Right ventricle myocardium inferior (tissue), 1 donor: ENCODE measurements around the gene RAB11A. TPM values are rescaled to one million over a fixed set of nuclear protein-coding genes. Genes with fewer than 3 reads are reported as not detected.
A peak's percentile ranks its signal among the peaks of the same experiment; 100 is the strongest.

Experiments used
- ATAC-seq: fragments of 200-7000 bp; cut with Tn5 transposase; one replicate; pipeline ENCODE4 v1.9.1; 2020; ENCODE audit warnings: mild to moderate bottlenecking, moderate library complexity
- DNase-seq: peaks from one replicate; pipeline ENCODE4 v3.0.0; 2021; ENCODE audit errors: missing footprints
- intact Hi-C: fragments of 100-400 bp; cut with DNase I; formaldehyde crosslinking; loops from one replicate; pipeline ENCODE4 v1.11.0; 2022
- total RNA-seq: library from RNA; stranded (reverse); fragmentation: NEBNext Ultra II Directional; extraction: Animal tissue kit (Norgen Biotek cat#: 25700); gene quantifications from one replicate; pipeline ENCODE4 v1.2.1, GENCODE V29; 2021
- donor health status: DM: no; HTN: yes; CAD: no; lungs with severe emphysema.

Gene RAB11A
- total RNA-seq, 1 donor from 2014 or later = 161 TPM

DNA sequence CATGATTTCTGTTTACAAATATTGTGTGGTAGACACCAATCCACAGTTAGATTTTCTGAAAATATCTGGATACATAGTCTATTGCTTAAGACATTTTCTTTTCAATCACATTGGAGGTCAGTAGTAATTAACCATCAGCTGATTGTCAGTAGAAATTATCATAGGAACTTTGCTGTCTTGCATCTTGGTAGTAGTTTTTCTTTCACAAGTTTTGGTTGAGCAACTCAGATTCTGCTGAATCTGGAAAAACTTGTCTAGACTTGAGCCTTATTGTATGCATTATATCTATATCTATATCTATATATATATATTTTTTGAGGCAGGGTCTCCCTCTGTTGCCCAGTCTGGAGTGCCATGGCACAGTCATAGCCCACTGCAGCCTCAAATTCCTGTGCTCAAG is 4.0 kb downstream of the RAB11A start:
- ATAC-seq = no peak
- intact Hi-C loops = no loop called here
- no peak for DNase-seq

DNA sequence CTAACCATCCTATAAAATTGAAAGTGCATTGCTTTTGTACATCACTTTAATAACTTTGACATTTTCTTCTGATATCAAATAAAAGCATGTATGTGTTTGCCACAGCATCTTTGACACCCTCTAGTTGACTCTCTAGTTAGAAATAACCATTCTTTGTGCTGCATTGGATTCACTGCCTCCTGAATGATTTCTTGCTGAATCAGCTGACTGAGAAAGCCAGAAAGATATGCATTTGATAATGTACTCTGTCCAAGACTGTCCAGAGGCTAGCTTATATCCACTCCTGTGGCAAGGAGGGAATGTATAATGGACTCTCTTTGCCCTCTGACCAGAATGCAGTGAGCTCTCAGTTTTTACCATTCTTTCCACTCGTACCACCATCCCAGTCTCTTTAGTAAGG is 6.2 kb downstream of the RAB11A start:
- no peak for DNase-seq
- no peak for ATAC-seq
- intact Hi-C loops = no loop called here

DNA sequence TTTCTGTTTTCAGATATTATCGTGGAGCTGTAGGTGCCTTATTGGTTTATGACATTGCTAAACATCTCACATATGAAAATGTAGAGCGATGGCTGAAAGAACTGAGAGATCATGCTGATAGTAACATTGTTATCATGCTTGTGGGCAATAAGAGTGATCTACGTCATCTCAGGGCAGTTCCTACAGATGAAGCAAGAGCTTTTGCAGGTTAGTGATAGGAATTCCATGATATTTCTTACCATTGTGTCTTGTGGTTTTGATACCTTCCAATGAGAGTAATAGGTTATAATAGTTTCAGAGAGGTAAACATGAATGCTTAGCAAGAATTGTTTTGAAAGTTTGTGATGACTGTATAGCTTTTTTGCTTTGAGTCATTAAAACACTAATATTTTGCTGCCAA is 8.5 kb downstream of the RAB11A start:
- no peak for DNase-seq
- no peak for ATAC-seq
- intact Hi-C loops = no loop called here

DNA sequence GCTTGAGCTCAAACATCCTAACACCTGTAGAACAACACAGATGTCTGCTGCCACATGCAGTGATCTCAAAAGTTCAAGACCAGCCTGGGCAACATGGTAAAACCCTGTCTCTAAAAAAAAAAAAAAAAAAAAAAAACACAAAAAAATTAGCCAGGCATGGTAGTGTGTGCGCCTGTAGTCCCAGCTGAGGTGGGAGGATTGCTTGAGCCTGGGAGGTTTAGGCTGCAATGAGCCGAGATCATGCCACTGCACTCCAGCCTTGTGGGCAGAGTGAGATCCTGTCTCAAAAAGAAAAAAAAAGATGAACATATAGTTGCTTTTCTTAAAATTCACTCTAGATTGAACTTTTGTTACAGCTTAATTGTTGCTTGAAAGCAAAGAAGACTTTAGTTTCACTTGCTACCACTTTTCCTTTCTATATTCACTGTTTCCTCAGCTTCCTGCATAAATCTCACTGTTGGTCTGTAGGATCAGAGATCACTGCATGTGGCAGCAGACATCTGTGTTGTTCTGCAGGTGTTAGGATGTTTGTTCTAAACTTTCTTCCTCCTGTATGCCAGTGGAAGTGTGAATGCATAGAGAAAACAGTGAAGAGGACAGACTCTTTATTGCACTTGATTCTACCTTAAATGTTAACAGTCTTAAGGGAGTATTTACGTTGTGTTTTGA is 12.6 kb downstream of the RAB11A start:
- intact Hi-C loops = no loop called here
- no peak for DNase-seq
- no peak for ATAC-seq

DNA sequence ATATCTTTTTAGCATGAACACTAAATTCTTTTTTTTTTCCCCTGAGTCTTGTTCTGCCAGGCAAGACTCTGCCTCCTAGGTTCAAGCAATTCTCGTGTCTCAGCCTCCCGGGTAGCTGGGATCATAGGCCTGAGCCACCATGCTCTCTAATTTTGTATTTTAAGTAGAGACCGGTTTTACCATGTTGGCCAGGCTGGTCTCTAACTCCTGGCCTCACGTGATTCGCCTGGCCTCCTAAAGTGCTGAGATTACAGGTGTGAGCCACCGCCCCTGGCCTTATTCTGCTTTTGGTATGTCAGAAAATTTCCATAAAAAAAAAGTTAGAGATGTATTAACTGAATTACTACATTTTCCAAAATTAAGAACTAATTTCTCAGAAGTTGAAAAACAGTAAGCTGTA is 14.3 kb downstream of the RAB11A start:
- no peak for DNase-seq
- ATAC-seq = no peak
- intact Hi-C loops = no loop called here

DNA sequence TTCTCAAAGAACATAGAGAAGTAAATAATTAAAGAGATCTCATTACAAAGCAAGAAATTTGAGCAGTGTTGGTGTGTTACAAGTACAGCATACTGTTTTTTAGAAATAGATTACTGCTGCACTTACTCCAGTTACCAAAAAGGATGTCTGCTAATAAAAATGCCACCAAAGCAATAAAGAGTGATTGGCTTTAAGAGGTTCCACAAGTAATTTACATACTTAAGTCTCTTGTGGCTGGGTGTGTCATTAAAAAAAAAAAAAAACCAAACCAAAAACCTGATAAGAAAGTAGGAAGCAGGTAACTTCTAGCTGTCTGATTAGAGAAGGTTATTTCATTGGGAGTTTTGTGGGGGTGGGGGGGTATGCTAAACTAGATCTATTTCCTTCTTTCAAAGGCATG is 15.2 kb downstream of the RAB11A start:
- intact Hi-C loops = no loop called here
- DNase-seq = no peak
- no peak for ATAC-seq

DNA sequence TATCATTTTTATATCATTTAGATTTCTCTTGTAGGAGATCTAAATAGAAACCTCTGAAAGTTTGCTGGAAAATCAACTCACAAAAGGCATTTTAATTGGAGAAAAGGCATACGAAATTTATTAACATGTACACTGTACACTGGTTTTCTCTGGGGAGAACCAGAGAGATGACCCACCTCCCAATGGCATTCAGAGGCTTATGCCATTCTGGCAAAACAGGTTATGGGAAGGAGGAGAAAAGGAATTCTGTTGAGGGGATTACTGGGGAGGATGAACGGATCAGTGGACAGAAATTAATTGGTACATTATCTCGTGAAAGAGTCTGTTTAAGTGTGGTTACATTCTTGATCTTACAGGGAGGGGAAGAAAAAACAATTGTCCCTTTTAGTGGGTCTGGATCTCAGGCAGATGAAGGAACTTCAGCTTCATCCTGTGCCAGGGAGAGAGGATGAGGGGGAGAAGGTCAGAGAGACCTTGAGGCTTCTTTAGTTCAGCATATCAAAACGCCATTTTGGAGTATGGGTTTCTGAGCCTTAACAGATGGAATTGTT is 16.5 kb downstream of the RAB11A start:
- no peak for ATAC-seq
- intact Hi-C loops = no loop called here
- DNase-seq = no peak

DNA sequence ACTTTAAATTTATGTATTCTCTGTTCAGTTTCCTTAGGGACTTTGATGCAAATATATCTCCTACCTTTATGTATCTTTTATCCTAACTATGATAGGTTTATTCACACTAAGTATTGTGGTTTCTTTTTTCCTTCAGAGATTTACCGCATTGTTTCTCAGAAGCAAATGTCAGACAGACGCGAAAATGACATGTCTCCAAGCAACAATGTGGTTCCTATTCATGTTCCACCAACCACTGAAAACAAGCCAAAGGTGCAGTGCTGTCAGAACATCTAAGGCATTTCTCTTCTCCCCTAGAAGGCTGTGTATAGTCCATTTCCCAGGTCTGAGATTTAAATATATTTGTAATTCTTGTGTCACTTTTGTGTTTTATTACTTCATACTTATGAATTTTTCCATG is 18.3 kb downstream of the RAB11A start:
- intact Hi-C loops = no loop called here
- DNase-seq (no peak), ATAC-seq (no peak)

DNA sequence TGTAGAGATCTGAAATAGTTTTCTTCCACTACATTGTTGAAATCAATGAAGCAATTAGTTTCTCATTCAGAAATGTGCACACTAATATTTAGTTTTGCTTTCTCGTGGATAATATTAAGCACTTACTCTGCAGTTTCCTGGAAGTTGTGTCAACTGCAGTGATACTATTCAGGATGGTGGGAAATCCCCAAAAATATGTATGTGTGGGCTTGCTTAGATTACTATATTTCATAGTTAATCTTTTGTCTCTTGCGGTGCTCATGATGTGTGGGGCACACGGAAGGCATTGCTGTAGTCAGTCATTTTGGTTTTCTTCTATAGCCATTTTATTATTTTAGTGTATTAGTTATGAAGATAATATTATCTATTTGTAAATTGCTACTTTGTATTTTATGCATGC is 19.7 kb downstream of the RAB11A start:
- no peak for ATAC-seq
- intact Hi-C loops = no loop called here
- no peak for DNase-seq

DNA sequence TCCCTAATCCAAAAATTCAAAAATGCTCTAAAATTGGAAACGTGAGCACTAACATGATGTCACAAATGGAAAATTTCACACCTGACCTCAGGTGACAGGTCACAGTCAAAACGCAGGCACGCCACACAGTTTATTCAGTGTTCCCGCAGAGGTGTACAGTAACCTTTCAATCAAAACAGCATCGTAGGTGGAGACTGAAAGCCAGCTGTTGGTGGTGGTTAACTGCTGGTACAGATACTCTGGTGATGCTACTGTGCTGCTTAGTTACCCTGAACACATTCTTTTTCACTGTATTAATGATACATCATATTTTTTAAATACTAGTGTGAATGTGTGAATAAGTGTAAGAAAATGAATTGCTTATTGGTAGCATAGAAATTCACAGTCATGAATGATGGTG is 23.8 kb downstream of the RAB11A start:
- ATAC-seq (no peak), DNase-seq (no peak)
- intact Hi-C loops = no loop called here

DNA sequence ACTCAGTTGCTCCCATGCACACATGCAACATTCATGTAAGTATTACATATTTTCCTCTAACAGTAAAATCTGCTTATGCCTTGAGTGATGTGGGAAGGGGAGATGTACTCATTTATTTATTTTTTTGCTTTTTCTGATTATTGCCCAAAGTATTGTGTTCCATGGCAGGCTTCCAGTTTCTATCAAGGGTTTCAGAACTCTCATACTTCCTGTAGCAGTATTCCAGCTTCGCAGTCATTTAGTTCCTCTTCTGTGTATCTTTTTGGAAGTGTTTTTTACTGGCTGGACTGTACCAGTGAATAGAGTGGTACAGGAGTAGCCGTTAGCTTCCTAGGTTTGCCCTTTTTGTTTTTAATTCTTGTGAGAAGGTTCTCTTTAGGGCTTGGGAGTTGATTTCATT is 26.9 kb downstream of the RAB11A start:
- DNase-seq = no peak
- intact Hi-C loops = no loop called here
- no peak for ATAC-seq

DNA sequence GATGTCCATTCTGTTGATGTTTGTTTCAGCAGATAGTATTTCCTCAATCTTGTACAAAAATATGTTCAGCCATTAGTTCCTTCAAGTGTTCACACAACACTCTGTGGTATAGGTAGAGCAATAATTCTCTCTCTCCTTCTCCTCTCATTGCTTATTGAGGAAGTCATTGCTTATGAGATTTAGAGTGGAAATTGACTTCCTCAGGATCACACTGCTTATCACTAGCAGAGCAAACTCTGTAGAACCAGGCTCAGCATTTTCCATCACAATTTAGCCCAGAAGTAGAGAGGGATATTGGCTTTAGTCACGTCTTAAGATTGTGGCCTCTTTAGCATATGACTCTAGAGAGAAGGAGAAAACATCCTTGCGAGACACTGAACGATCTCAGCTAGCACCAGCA is 31.2 kb downstream of the RAB11A start:
- ATAC-seq (no peak), DNase-seq (no peak)
- intact Hi-C loops = no loop called here

DNA sequence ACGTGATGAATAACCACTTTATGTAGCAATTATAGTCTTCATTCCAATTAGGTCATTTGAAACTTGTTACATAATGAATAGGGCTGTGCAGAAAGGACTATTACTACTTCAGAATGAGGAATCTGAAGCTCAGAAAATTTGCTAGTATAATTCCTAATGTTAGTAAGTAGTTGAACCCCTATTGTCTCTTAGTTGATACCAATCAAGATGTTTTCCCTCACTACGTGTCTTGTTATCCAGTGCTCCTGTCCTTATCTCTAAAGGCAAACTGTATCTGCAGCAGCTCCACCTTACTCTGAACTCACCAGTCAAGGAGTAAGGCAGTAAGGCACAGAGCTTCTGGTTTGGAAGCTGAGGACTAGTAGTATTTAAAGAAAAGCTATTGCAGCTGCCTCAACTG is 32.0 kb downstream of the RAB11A start:
- ATAC-seq = no peak
- intact Hi-C loops = no loop called here
- DNase-seq = no peak

DNA sequence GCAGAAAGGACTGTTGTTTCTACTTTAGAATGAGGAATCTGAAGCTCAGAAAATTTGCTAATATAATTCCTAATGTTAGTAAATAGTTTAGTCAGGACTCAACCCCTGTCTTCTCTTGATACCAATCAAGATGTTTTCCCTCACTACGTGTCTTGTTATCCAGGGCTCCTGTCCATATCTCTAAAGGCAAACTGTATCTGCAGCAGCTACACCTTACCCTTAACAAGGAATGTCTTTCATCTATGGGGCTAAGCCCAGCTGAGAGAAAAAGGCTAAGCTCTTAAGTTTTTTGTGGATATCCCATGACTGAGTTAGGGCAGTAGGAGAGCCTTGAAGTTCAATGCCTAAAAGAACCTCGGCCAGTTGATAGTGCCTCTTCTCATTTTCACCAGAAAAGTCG is 32.5 kb downstream of the RAB11A start:
- DNase-seq (no peak), ATAC-seq (no peak)
- intact Hi-C loops = no loop called here

DNA sequence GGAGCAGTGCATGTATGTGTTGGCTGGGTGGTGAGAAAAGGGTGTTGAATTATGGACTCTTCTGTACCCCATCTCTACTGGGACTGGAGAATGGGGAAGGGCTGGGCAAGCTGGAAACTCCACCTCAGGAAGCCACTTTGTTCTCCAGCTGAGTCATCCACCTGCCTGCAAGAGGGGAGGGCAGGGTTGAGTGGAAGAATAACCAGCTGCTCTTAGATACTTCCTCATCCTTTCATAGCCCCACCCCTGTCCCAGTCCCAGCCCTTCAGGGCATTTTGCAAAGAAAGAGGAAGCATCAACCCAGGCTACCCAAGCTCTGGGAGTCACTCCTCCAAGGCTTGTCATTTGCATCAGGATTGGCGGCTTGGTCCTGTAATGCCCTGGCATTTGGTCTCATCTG is 33.1 kb downstream of the RAB11A start:
- DNase-seq (peak; percentile 84), ATAC-seq (peak; percentile 79)
- intact Hi-C loops = no loop called here

DNA sequence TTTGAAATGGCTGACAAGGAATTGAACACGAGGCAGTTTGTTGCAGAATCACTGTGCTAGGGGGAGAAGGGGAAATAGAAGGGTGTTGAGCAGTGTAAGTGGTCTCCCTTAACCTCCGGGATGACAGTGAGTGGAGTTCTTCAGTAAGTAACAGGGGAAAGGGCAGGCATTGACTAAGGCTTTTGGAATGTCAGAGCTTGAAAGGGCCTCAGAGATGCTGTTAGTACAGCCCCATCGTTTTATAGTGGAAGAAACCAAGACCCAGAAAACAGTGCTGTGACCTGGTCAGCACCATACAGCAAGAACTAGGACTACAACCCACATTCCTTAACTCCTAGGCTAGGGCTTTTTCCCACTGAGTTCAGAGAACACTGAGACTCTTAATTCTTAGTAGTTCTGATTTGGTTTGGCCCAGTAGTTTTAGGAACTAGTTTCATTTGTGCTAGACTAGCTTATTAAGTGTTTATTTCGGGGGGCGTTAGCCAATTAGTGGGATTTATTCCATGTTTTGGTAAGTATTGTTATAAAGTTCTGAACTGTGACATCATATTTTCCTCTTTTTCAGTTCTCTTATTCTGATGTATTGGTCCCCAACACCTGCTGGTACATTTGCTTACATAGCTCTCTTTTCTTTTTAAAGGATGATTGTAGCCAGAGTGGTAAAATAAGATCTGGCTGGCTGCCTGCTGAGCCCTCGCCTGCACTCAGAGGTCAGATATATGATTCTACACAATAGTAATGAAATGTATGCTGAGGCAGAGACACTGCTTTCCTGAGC is 34.2 kb downstream of the RAB11A start:
- intact Hi-C loops = no loop called here
- ATAC-seq = no peak
- no peak for DNase-seq

DNA sequence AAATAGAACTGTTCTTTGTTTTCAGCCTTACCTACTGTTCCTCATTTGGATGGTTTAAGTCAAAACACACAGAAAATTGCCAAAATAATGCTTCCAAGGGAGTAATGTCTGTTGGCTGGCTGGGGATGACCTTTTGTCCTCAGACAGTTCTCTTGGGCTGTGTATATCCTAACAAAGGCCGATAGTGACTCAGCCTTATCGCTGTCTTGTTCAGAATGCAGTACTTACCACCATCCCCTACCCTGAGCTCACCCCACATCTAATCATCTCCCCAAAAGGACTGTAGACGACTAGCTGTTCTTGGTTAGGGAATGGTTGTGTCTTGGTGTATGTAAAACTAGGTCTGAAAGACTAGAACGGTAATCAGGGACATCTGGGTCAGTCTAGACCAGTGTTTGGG is 35.0 kb downstream of the RAB11A start:
- DNase-seq (no peak), ATAC-seq (no peak)
- intact Hi-C loops = no loop called here

DNA sequence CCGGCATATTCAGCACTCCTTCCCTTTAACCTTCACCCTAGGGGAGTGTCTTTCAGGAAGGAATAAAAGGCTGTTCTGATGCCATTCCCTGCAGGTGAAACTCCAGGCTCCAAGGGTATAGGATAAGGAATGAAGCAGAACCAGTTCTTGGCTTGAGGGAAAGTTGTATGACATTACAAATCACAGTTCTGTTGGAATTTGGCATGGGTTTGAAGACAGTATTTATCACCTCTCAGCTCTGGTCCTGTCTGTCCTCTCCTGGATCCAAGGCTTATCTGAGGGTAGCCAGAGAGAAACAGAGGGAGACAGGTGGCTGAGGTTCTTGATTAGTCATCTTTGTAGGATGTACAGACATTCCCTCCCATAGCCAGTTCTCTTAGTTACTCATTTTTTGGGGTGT is 37.1 kb downstream of the RAB11A start:
- ATAC-seq = no peak
- DNase-seq = no peak
- intact Hi-C loops = no loop called here

DNA sequence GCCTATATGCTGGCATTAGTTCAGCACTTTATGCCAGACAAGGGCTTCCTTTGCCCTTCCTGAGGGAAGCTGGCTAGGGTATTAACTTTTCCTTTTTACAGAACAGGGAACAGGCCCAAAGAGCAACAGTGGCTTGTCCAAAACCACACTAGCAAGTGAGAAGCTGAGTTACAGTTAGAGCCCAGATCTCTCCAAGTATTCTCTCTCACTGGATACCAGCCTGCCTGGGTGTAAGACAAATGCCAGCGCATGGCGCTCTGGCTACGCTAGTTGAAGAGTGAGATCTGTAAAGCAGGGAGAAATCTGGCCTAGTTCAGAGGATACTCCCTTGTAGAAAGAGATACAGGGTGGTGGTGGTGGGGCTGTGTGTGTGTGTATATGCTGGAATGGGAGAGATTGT is 38.4 kb downstream of the RAB11A start:
- ATAC-seq (no peak), DNase-seq (no peak)
- intact Hi-C loops = no loop called here

DNA sequence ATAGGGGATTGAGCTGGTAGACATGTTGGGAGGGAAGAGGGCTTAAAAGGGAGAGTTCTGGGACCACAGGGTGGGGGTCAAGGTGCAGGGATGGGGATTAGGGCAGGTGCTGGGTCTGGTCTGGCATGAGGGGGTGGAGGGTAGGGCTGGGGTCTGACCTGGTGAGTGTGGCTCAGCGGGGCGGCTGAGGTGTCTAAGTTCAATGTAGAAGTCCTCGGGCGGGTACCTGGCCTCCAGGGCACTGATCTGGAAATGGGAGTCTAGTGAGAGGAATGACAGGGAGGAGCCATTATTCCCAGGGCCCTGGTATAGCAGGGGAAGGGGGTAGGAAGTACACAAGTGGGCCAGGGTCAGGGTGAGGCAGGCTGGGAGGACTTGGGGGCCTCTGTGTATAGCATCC is 39.6 kb downstream of the RAB11A start:
- ATAC-seq = no peak
- intact Hi-C loops = no loop called here
- no peak for DNase-seq

DNA sequence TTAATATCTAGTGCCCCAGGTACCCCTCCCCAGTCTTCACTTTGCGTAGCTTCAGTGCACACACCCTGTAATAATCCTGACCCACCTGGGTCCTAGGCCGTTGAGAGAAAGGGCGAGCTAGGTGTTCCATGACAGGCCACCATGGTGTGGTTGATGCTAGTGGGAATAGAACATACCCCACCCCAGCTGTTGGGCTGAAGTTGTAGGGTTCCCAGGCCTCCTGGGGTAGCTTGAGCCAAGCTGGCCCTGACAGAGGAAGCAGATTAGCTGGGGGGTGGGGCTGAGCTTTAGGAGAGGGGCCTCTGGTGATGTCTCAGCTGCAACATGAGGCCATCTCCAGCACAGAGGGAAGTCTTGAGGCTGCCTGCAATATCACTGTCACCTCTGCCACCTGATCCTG is 40.5 kb downstream of the RAB11A start:
- DNase-seq (no peak), ATAC-seq (no peak)
- intact Hi-C loops = no loop called here
